Lower leg skin (tissue), 3 donors: ENCODE results near the gene FCGR3A.
"Not testable (repeated sequence)": the region's sequence is repeated elsewhere in the genome, so short reads cannot be mapped to it uniquely, and the experiment has no call there.

ENCODE experiments used
- CTCF ChIP-seq, 3 donors: fragments of 450-650 bp; IDR thresholded peaks; one replicate each; pipeline ENCODE4 v1.5.1; 2016; ENCODE audit warnings: antibody characterized with exemption in 3 of 3, mild to moderate bottlenecking in 3 of 3, moderate library complexity in 2 of 3
- POLR2A ChIP-seq, 2 donors: fragments of 450-650 bp; IDR thresholded peaks; one replicate each; pipeline ENCODE4 v1.6.1; 2016 to 2017; ENCODE audit warnings: antibody characterized with exemption in 2 of 2, mild to moderate bottlenecking in 1 of 2, moderate library complexity in 1 of 2

- TF ChIP-seq CTCF, POLR2A (IDR thresholded peaks at IDR 0.05): not testable (repeated sequence)
Measured at GRCh38 chr1:161530671-161531641, 18.7 kb downstream of the FCGR3A start.
